ENCODE data around the gene ARMCX2. TPM values are rescaled to one million over a fixed set of nuclear protein-coding genes. Genes with fewer than 3 reads are reported as not detected.

The ARMCX2 gene
- total and polyA plus RNA-seq, 10 of the 15 experiments (the other 5 are each of a cell fraction or from before 2014, with no cell fraction given) = 0.26 to 25.5 (median 11.6) TPM

- TF ChIP-seq SPI1 (IDR thresholded peaks at IDR 0.05; ENCODE audit: borderline replicate concordance, insufficient read depth, low read depth, low read length) (no peak), CTCF (IDR thresholded peaks at IDR 0.05 in 2 of 3, conservative IDR thresholded peaks at IDR 0.05 in 1 of 3; ENCODE audit: control insufficient read depth in 2 of 3, extremely low read depth in 1 of 3, insufficient read depth in 1 of 3, low read depth in 3 of 3, low read length in 3 of 3) (no peak), ZNF622 (IDR thresholded peaks at IDR 0.05) (no peak)
These were observed 16.9 kb upstream of the ARMCX2 start (continued) for GRCh38 chrX:101676571-101676970.

- Histone ChIP-seq H3K36me3 (ENCODE audit: control insufficient read depth in 2 of 2, insufficient read depth in 2 of 2, low read length in 1 of 2) (no peaks in the 10 kb centered on the region), H3K9me3 (replicated peaks; ENCODE audit: control insufficient read depth, insufficient read depth, low read length) (no peaks in the 10 kb centered on the region), H3K27me3 (replicated peaks in 1 of 2; ENCODE audit: control insufficient read depth in 2 of 2, insufficient read depth in 2 of 2, low read length in 1 of 2) (peaks cover 0 to 2% of the 10 kb centered on the region in 2 experiments; a peak in 1 of 4 replicates), H3K27ac (ENCODE audit: control insufficient read depth, insufficient read depth) (no peak overlapping the region), H3K79me2 (ENCODE audit: control insufficient read depth, insufficient read depth, low read length) (no peaks in the 10 kb centered on the region), H3K4me1 (ENCODE audit: control insufficient read depth, insufficient read depth, low read length) (no peaks in the 10 kb centered on the region), H3K4me3 (no peak overlapping the region), H4K20me1 (ENCODE audit: control insufficient read depth, insufficient read depth) (no peaks in the 10 kb centered on the region), H3K4me2 (ENCODE audit: control insufficient read depth, insufficient read depth) (no peak overlapping the region), H2AFZ (ENCODE audit: control insufficient read depth, low read depth, low read length) (no peak overlapping the region), H3K9ac (ENCODE audit: control insufficient read depth, insufficient read depth, low read length) (no peak overlapping the region)
- ChIA-PET POLR2A (no interaction called here), CTCF (no interaction called here), SMC1A (ENCODE audit: uncharacterized antibody, unreplicated experiment) (no interaction called here), RAD21 (ENCODE audit: unreplicated experiment) (no interaction called here)
- 0% methylated on average over 2 of the region's 2 CpGs for WGBS (ENCODE audit: insufficient coverage, insufficient replicate concordance, low lambda C conversion rate, missing lambda C conversion rate)
- intact Hi-C loops (cut with micrococcal nuclease; ENCODE audit: unreplicated experiment) = no loop called here
- DNase-seq (ENCODE audit: low read depth, low spot score) (no peak), FAIRE-seq (no peak), ATAC-seq (no peak)
- in situ Hi-C loops (cut with MboI) = no loop called here
- TF ChIP-seq YY1 (IDR thresholded peaks at IDR 0.05; ENCODE audit: low read depth, low read length) (no peak), NKRF (conservative IDR thresholded peaks at IDR 0.05) (no peak), HCFC1 (IDR thresholded peaks at IDR 0.05; ENCODE audit: low read length) (no peak), HDAC6 (IDR thresholded peaks at IDR 0.05; ENCODE audit: unreplicated experiment) (no peak)
- BruUV-seq (replicated peaks) = no TSS peak
These were observed 8.5 kb upstream of the ARMCX2 start for GRCh38 chrX:101668143-101668542.
